NCI-H2107 treated with DMSO at 0.1 percent for 48 hours (cell line): Measurements from ENCODE around the gene NOS3.
A peak's percentile ranks its signal among the peaks of the same experiment; 100 is the strongest.

Source experiments
- DNase-seq: peaks from one replicate; lab custom pipeline; 2025; ENCODE audit not compliant: unreplicated experiment; lab: John Stamatoyannopoulos, UW

NOS3 gene

GRCh38 chr7:150979713-150980390 is 11.0 kb upstream of the NOS3 start:
- DNase-seq, result no peak

- DNase-seq, result peak; percentile 45
Observed at GRCh38 chr7:150980663-150981062, 10.2 kb upstream of the NOS3 start.

DNA sequence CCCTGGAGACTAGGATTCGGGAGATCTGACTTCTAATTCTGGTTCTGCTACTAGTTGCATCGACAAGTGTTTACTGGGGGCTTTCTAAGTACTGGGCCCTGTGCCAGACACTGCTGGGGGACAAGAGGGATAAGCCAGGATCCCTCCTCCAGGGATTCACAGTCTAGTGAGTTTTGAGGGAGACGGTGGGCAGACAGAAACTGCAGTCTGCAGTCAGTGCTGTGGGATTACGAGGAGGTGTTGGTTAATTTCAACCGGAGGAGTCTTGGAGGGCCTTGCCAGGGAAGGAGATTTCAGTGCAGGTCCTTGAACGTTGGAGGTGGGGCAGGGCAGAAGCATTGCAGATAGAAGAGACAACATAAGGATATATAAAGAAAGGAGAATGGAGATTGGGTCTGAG is 9.2 kb upstream of the NOS3 start:
- no peak for DNase-seq

DNA sequence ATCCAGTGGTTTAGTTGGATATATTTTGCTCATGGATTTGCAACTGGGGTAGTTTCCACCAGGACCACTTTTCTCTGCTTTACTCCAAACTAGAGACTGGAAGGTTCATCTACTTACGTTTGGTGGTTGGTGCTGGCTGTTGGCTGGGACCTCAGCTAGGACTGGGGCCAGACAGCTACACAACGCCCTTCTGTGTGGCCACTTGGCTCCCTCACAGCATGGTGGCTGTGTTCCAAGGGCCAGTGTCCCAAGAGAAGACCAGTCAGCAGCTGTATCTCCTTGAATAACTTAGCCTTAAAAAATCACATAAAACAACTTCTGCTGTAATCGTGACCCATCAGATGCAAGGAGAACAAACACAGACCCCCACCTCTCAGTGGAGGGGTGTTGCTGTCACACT is 8.5 kb upstream of the NOS3 start:
- DNase-seq, result no peak

DNA sequence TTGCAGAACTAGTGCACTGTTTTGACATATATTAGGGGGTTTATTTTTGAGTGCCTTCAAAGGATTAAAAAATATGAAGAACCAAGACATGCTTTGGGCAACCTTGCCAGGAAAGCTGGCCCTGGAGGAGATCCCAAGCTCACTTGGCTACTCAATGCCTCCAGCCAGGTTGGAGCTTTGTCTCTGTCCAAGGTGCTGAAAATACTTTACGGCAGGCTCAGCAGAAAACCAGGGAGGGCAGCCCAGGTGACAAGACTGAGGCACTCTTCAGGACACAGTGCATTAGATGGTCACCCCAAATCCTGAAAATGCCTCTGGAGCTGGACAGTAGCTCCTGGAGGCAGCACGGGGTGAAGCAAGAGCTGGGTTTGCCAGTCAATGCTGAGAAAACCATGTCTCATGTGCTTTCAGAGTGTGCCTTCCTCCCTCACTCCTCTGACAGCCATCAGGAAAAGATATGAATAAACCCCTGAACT is 6.9 kb upstream of the NOS3 start:
- no peak for DNase-seq

GRCh38 chr7:150986099-150986512 is 4.7 kb upstream of the NOS3 start:
- peak; percentile 63 for DNase-seq

- DNase-seq, result no peak
Observed at GRCh38 chr7:150986556-150986955, 4.3 kb upstream of the NOS3 start.

- peak; percentile 51 for DNase-seq
Observed at GRCh38 chr7:150988230-150989226, 2.3 kb upstream of the NOS3 start.

GRCh38 chr7:150989456-150989855 is 1.4 kb upstream of the NOS3 start:
- no peak for DNase-seq

DNA sequence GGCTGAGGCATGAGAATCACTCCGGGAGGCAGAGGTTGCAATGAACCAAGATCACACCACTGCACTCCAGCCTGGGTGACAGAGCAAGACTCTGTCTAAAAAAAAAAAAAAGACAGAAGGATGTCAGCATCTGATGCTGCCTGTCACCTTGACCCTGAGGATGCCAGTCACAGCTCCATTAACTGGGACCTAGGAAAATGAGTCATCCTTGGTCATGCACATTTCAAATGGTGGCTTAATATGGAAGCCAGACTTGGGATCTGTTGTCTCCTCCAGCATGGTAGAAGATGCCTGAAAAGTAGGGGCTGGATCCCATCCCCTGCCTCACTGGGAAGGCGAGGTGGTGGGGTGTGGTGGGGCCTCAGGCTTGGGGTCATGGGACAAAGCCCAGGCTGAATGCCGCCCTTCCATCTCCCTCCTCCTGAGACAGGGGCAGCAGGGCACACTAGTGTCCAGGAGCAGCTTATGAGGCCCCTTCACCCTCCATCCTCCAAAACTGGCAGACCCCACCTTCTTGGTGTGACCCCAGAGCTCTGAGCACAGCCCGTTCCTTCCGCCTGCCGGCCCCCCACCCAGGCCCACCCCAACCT is 1.3 kb downstream of the NOS3 start:
- DNase-seq, result no peak

DNA sequence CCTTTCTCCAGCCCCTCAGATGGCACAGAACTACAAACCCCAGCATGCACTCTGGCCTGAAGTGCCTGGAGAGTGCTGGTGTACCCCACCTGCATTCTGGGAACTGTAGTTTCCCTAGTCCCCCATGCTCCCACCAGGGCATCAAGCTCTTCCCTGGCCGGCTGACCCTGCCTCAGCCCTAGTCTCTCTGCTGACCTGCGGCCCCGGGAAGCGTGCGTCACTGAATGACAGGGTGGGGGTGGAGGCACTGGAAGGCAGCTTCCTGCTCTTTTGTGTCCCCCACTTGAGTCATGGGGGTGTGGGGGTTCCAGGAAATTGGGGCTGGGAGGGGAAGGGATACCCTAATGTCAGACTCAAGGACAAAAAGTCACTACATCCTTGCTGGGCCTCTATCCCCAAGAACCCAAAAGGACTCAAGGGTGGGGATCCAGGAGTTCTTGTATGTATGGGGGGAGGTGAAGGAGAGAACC is 2.1 kb downstream of the NOS3 start:
- DNase-seq, result no peak

DNA sequence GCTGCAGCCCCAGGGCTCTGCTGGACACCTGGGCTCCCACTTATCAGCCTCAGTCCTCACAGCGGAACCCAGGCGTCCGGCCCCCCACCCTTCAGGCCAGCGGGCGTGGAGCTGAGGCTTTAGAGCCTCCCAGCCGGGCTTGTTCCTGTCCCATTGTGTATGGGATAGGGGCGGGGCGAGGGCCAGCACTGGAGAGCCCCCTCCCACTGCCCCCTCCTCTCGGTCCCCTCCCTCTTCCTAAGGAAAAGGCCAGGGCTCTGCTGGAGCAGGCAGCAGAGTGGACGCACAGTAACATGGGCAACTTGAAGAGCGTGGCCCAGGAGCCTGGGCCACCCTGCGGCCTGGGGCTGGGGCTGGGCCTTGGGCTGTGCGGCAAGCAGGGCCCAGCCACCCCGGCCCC is 2.7 kb downstream of the NOS3 start:
- no peak for DNase-seq

DNA sequence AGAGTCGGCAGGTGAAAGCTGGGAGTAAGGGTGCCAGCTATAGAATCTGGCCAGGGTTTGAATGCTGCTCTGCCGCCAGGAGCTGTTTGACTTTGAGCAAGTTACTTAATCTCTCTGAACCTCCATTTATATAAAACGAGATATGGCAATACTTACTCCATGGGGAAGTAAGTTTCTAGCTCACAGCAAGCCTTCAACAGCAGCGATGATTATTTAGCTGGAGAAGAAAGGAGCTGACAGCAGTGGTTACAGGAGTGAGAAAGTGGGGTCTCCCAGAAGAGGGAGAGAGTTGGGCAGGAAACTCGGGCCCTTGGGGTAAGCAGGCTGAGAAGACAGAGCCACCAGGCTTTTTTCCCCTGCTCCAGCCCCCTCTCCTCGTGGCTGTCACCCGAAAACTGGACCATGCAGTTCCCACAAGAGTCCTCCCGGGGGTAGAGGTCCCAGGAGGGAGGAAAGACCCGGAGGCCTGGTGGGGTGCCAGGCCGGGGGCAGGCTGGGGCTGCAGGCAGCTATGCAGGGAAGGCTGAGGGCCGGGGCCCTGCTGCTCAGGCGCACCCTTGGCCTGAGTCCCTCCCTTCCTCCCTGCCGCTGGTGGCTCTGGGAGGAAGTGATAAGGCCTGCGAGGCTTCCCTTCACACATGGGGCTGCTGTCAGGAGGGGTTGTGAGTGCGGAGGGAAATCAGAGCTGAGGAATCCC is 3.5 kb downstream of the NOS3 start:
- DNase-seq, result no peak

DNA sequence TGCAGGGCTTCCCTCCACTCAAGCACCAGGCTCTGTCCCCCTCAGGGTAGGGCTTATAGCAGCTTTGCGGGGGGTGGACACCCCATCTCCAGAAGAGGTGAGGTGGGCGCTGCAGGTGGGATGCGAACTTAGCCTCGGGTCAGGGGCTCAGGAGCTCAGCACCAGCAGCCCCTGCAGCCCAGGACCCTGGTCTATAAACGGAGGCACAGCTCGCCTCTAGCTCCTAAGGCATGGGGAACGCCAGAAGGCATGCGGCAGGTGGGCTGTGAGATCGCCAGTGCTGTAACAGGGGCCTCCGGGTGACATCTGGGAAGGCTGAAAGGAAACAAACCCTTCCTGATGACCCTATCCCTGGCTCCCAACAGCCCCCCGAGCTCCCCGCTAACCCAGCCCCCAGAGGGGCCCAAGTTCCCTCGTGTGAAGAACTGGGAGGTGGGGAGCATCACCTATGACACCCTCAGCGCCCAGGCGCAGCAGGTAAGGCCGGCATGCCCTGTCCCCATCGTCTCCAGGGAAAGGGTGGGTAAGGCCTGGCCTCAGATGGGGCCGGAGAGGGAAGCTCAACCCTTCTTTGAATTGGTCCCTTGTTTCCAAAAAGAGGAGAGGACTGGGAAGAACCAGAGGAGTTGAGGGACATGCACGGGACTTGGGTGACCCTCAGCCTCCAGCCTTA is 4.2 kb downstream of the NOS3 start:
- no peak for DNase-seq

DNA sequence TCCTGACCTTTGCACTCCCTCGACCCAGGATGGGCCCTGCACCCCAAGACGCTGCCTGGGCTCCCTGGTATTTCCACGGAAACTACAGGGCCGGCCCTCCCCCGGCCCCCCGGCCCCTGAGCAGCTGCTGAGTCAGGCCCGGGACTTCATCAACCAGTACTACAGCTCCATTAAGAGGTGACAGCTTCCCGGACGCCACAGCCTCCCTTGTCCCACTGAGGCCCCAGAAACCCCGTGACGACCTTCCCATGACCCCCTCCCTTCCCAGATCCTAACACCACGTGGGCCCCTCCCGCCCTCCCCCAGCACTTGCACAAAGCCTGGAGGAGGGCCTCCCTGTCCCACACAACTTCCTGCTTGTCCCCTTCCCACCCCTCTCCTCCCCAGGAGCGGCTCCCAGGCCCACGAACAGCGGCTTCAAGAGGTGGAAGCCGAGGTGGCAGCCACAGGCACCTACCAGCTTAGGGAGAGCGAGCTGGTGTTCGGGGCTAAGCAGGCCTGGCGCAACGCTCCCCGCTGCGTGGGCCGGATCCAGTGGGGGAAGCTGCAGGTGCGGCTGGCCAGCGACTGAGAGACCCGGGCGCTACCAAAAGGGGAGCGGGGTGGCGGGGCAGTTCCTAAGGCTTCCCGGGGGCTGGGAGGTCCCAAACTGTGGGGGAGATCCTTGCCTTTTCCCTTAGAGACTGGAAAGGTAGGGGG is 5.7 kb downstream of the NOS3 start:
- no peak for DNase-seq

GRCh38 chr7:150997075-150997511 is 6.3 kb downstream of the NOS3 start:
- DNase-seq, result no peak

- DNase-seq, result no peak
Observed at GRCh38 chr7:150997817-150998216, 7.0 kb downstream of the NOS3 start.

DNA sequence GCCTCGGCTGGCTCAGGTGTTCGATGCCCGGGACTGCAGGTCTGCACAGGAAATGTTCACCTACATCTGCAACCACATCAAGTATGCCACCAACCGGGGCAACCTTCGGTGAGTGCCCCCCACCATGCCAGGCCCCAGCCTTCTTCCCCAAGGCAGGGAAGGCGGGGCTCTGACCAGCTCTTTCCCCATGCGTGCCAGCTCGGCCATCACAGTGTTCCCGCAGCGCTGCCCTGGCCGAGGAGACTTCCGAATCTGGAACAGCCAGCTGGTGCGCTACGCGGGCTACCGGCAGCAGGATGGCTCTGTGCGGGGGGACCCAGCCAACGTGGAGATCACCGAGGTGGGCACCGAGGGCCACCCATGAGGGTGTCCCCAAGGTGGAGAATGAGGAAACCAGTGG is 7.5 kb downstream of the NOS3 start:
- DNase-seq, result no peak

DNA sequence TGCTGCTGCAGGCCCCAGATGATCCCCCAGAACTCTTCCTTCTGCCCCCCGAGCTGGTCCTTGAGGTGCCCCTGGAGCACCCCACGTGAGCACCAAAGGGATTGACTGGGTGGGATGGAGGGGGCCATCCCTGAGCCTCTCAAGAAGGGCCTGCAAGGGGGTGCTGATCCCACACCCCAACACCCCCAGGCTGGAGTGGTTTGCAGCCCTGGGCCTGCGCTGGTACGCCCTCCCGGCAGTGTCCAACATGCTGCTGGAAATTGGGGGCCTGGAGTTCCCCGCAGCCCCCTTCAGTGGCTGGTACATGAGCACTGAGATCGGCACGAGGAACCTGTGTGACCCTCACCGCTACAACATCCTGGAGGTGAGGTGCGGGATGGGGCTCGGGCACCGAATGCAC is 8.2 kb downstream of the NOS3 start:
- DNase-seq, result no peak
